ENCODE data around the gene WDR31.

GRCh38 chr9:113309204-113309813, 30.8 kb downstream of the WDR31 start:
- TF ChIP-seq CTCF (IDR thresholded peaks at IDR 0.05) (peak in 2 of 3 experiments; percentile 21 to 40), POLR2AphosphoS5 (IDR thresholded peaks at IDR 0.05; ENCODE audit: insufficient read depth in 1 of 2, low read depth in 1 of 2) (no peak)

Data from vagina (tissue), 2 donors.